ENCODE results near the gene RNU1-3. TPM values are rescaled to one million over a fixed set of nuclear protein-coding genes. Genes with fewer than 3 reads are reported as not detected.

The RNU1-3 gene
- polyA plus RNA-seq, 1 donor (not counting 4 experiments of a cell fraction or from before 2014, with no cell fraction given) = 67.0 TPM

- no peak overlapping the region for H3K9ac ChIP-seq (ENCODE audit: control insufficient read depth, extremely low read depth, insufficient read depth, low read length)
- H3K4me3 ChIP-seq (ENCODE audit: control insufficient read depth in 2 of 3, extremely low read depth in 1 of 3, insufficient read depth in 2 of 3, low read depth in 1 of 3, low read length in 3 of 3) = no peak overlapping the region
- dilution Hi-C loops (cut with MboI; ENCODE audit: extremely low pct_ligation_motif_present, low sequenced_read_pairs) = no loop called here
- H4K20me1 ChIP-seq (ENCODE audit: control insufficient read depth, extremely low read depth, insufficient read depth, low read length) = peaks cover 20% of the 10 kb centered on the region
- no peak for DNase-seq (ENCODE audit: low read depth, low spot score)
- H3K4me2 ChIP-seq (ENCODE audit: control insufficient read depth, extremely low read depth, insufficient read depth, low read depth, low read length) = no peak overlapping the region
- TF ChIP-seq EZH2 (IDR thresholded peaks at IDR 0.05; ENCODE audit: low read length) (no peak), CTCF (optimal IDR thresholded peaks at IDR 0.05 in 1 of 3, IDR thresholded peaks at IDR 0.05 in 1 of 3, conservative IDR thresholded peaks at IDR 0.05 in 1 of 3; ENCODE audit: extremely low read depth in 1 of 3, insufficient read depth in 2 of 3, low read length in 3 of 3) (no peak)
- peaks cover 4 to 6% of the 10 kb centered on the region in 2 experiments for H3K36me3 ChIP-seq (ENCODE audit: control insufficient read depth in 2 of 2, extremely low read depth in 1 of 2, insufficient read depth in 2 of 2, low read length in 2 of 2)
- no peak overlapping the region for H3K27ac ChIP-seq (ENCODE audit: control insufficient read depth, insufficient read depth, low read length)
- no peak for FAIRE-seq
- no peaks in the 10 kb centered on the region for H3K27me3 ChIP-seq (ENCODE audit: control insufficient read depth, extremely low read depth, insufficient read depth, low read length)
- H3K9me1 ChIP-seq (ENCODE audit: control insufficient read depth, extremely low read depth, insufficient read depth, low read length) = peaks cover 3% of the 10 kb centered on the region
- H3K79me2 ChIP-seq (ENCODE audit: control insufficient read depth, insufficient read depth, low read length) = no peaks in the 10 kb centered on the region
- no peaks in the 10 kb centered on the region for H3K9me3 ChIP-seq (ENCODE audit: control insufficient read depth, low read depth, low read length)
- H2AFZ ChIP-seq (ENCODE audit: control insufficient read depth, low read length) = no peak overlapping the region
- H3K4me1 ChIP-seq (ENCODE audit: control insufficient read depth, extremely low read depth, insufficient read depth, low read length) = peaks cover 32% of the 10 kb centered on the region
Observed at GRCh38 chr1:16618719-16619118, 48.0 kb downstream of the RNU1-3 start.

- FAIRE-seq = no peak
- H3K27me3 ChIP-seq (ENCODE audit: control insufficient read depth, extremely low read depth, insufficient read depth, low read length) = no peaks in the 10 kb centered on the region
- H3K9ac ChIP-seq (ENCODE audit: control insufficient read depth, extremely low read depth, insufficient read depth, low read length) = no peak overlapping the region
- H3K36me3 ChIP-seq (ENCODE audit: control insufficient read depth in 2 of 2, extremely low read depth in 1 of 2, insufficient read depth in 2 of 2, low read length in 2 of 2) = peaks cover 4 to 6% of the 10 kb centered on the region in 2 experiments
- dilution Hi-C loops (cut with MboI; ENCODE audit: extremely low pct_ligation_motif_present, low sequenced_read_pairs) = no loop called here
- TF ChIP-seq CTCF (optimal IDR thresholded peaks at IDR 0.05 in 1 of 3, IDR thresholded peaks at IDR 0.05 in 1 of 3, conservative IDR thresholded peaks at IDR 0.05 in 1 of 3; ENCODE audit: extremely low read depth in 1 of 3, insufficient read depth in 2 of 3, low read length in 3 of 3) (no peak), EZH2 (IDR thresholded peaks at IDR 0.05; ENCODE audit: low read length) (no peak)
- no peak for DNase-seq (ENCODE audit: low read depth, low spot score)
- no peak overlapping the region for H3K4me2 ChIP-seq (ENCODE audit: control insufficient read depth, extremely low read depth, insufficient read depth, low read depth, low read length)
- H3K9me1 ChIP-seq (ENCODE audit: control insufficient read depth, extremely low read depth, insufficient read depth, low read length) = no peaks in the 10 kb centered on the region
- H3K9me3 ChIP-seq (ENCODE audit: control insufficient read depth, low read depth, low read length) = no peaks in the 10 kb centered on the region
- H3K27ac ChIP-seq (ENCODE audit: control insufficient read depth, insufficient read depth, low read length) = no peak overlapping the region
- H2AFZ ChIP-seq (ENCODE audit: control insufficient read depth, low read length) = no peak overlapping the region
- H4K20me1 ChIP-seq (ENCODE audit: control insufficient read depth, extremely low read depth, insufficient read depth, low read length) = peaks cover 13% of the 10 kb centered on the region
- no peak overlapping the region for H3K4me3 ChIP-seq (ENCODE audit: control insufficient read depth in 2 of 3, extremely low read depth in 1 of 3, insufficient read depth in 2 of 3, low read depth in 1 of 3, low read length in 3 of 3)
- H3K79me2 ChIP-seq (ENCODE audit: control insufficient read depth, insufficient read depth, low read length) = no peaks in the 10 kb centered on the region
- H3K4me1 ChIP-seq (ENCODE audit: control insufficient read depth, extremely low read depth, insufficient read depth, low read length) = peaks cover 27% of the 10 kb centered on the region
Observed at GRCh38 chr1:16617778-16618580, 48.8 kb downstream of the RNU1-3 start.
